Colonic mucosa (tissue), 4 donors: ENCODE results near the gene GSTA2. TPM values are rescaled to one million over a fixed set of nuclear protein-coding genes. Genes with fewer than 3 reads are reported as not detected.

Experiments
- DNase-seq: peaks from one replicate; pipeline ENCODE4 v3.0.0-alpha.2; 2020
- H3K27ac ChIP-seq: fragments of 200-600 bp; one replicate; pipeline ENCODE4 v1.8.0; 2021
- H3K27me3 ChIP-seq: fragments of 200-600 bp; one replicate; pipeline ENCODE4 v1.8.0; 2021
- H3K36me3 ChIP-seq: fragments of 200-600 bp; one replicate; pipeline ENCODE4 v1.8.0; 2021
- H3K4me1 ChIP-seq: fragments of 200-600 bp; one replicate; pipeline ENCODE4 v1.8.0; 2021; ENCODE audit warnings: mild to moderate bottlenecking
- H3K4me3 ChIP-seq: fragments of 200-600 bp; one replicate; pipeline ENCODE4 v1.8.0; 2021
- H3K9ac ChIP-seq, 2 donors: one replicate each; pipeline ENCODE4 v1.7.0; 2013; ENCODE audit warnings: control low read depth in 2 of 2, low read depth in 2 of 2, low read length in 2 of 2
- H3K9me3 ChIP-seq: fragments of 200-600 bp; one replicate; pipeline ENCODE4 v1.8.0; 2021
- intact Hi-C: fragments of 100-400 bp; cut with DNase I; formaldehyde crosslinking; loops from one replicate; pipeline ENCODE4 v1.14.1; 2022
- total RNA-seq, 2 donors: library from RNA; stranded (reverse); fragmentation: NEBNext Ultra II Directional in 1 of 2; extraction: Animal tissue kit (Norgen Biotek cat#: 25700) in 1 of 2; gene quantifications; one replicate each; pipeline ENCODE4 v1.2.1, GENCODE V29; 2021
- TF ChIP-seq, protein P1 (sequence below): fragments of 200-600 bp; IDR thresholded peaks from one replicate; pipeline ENCODE4 v1.8.0; 2022; ENCODE audit warnings: antibody characterized with exemption, mild to moderate bottlenecking
- donor health status: healthy.
- donor health status: DM: no; HTN: no; CAD: no.
- donor health status: DM: no; HTN: no; CAD: no.

Gene GSTA2
- total RNA-seq, 2 donors from 2014 or later = 0.22 to 0.35 TPM

DNA sequence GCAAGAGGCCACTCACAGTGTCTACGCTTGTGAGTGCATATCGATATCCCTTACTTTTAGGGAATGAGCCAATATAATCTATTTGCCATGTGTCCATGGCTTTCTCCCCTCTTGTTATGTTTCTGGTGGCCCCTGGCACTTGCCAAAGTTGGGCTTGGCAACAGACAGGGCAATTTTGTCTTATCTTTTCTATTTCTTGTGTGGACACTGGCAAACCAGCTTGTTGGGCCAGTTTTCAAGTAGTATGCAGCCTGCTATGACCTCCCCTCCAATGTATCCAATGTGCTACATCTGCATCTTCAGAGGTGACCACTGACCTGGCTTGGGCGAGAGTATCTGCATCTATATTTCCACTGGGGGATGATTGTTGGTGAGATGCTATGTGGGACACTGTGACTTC lies 29.2 kb downstream of the GSTA2 start:
- H3K4me3 ChIP-seq = no peak overlapping the region
- H3K9ac ChIP-seq = no peak overlapping the region
- TF ChIP-seq, protein P1, sequence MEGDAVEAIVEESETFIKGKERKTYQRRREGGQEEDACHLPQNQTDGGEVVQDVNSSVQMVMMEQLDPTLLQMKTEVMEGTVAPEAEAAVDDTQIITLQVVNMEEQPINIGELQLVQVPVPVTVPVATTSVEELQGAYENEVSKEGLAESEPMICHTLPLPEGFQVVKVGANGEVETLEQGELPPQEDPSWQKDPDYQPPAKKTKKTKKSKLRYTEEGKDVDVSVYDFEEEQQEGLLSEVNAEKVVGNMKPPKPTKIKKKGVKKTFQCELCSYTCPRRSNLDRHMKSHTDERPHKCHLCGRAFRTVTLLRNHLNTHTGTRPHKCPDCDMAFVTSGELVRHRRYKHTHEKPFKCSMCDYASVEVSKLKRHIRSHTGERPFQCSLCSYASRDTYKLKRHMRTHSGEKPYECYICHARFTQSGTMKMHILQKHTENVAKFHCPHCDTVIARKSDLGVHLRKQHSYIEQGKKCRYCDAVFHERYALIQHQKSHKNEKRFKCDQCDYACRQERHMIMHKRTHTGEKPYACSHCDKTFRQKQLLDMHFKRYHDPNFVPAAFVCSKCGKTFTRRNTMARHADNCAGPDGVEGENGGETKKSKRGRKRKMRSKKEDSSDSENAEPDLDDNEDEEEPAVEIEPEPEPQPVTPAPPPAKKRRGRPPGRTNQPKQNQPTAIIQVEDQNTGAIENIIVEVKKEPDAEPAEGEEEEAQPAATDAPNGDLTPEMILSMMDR = no peak
- no peak overlapping the region for H3K27ac ChIP-seq
- H3K4me1 ChIP-seq = no peaks in the 10 kb centered on the region
- no peaks in the 10 kb centered on the region for H3K27me3 ChIP-seq
- intact Hi-C loops = no loop called here
- H3K9me3 ChIP-seq = no peaks in the 10 kb centered on the region
- no peaks in the 10 kb centered on the region for H3K36me3 ChIP-seq
- no peak for DNase-seq

DNA sequence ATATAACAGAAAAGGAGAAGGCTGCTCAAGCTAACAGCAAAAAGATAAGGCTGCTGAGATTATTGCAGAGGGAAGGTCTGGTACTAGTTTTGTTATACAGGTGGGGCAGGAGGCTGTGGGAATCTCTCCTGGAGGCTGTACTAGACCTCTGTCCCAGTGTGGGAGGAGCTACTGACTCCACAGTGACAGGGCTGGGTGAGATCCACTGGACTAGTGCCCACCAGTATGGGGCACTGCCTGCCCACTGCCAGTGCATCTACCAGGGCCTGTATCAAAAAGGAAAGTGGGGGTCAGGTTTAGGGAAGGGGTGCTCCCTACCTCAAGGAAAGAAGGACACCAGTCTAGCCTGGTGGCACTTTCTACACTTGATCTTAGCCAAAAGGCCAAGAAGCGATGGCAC lies 30.1 kb downstream of the GSTA2 start:
- no peak for DNase-seq
- Histone ChIP-seq H3K36me3 (no peaks in the 10 kb centered on the region), H3K4me1 (no peaks in the 10 kb centered on the region), H3K9me3 (no peaks in the 10 kb centered on the region), H3K9ac (no peak overlapping the region), H3K4me3 (no peak overlapping the region), H3K27me3 (no peaks in the 10 kb centered on the region), H3K27ac (no peak overlapping the region)
- TF ChIP-seq, protein P1 = no peak
- intact Hi-C loops = no loop called here

DNA sequence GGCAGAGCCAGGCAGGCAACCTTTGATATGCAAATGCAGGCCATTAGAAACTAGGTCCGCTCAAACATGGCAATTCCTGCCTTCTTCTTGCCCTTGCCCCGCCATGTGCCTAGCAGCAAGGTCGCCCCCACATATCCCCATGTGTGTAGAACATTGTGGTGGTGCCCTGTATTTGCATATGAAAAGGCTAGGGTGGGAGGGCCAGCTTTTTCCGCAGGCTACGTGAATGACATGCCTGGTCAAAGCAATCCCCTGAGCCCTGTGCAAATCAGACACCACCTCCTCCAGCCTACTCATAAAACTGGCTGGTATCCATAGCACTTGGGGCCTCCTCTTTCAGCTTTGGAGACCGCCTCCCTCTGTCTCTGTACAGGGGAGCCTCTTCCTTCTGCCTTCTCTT lies 31.6 kb downstream of the GSTA2 start:
- no peak for DNase-seq
- intact Hi-C loops = no loop called here
- H3K36me3 ChIP-seq = no peaks in the 10 kb centered on the region
- no peaks in the 10 kb centered on the region for H3K27me3 ChIP-seq
- no peak overlapping the region for H3K4me3 ChIP-seq
- H3K4me1 ChIP-seq = no peaks in the 10 kb centered on the region
- H3K27ac ChIP-seq = no peak overlapping the region
- no peaks in the 10 kb centered on the region for H3K9me3 ChIP-seq
- H3K9ac ChIP-seq = no peak overlapping the region
- TF ChIP-seq, protein P1 = no peak

GRCh38 chr6:52729576-52729975 lies 33.7 kb downstream of the GSTA2 start:
- Histone ChIP-seq H3K27me3 (no peaks in the 10 kb centered on the region), H3K36me3 (no peaks in the 10 kb centered on the region), H3K4me1 (no peaks in the 10 kb centered on the region), H3K9me3 (no peaks in the 10 kb centered on the region), H3K4me3 (no peak overlapping the region), H3K27ac (no peak overlapping the region), H3K9ac (no peak overlapping the region)
- intact Hi-C loops = no loop called here
- TF ChIP-seq, protein P1 = no peak
- no peak for DNase-seq

- TF ChIP-seq, protein P1 = no peak
- intact Hi-C loops = no loop called here
- Histone ChIP-seq H3K4me3 (no peak overlapping the region), H3K27ac (no peak overlapping the region), H3K4me1 (no peaks in the 10 kb centered on the region), H3K9me3 (no peaks in the 10 kb centered on the region), H3K27me3 (no peaks in the 10 kb centered on the region), H3K9ac (no peak overlapping the region), H3K36me3 (no peaks in the 10 kb centered on the region)
- no peak for DNase-seq
These were observed 34.9 kb downstream of the GSTA2 start for GRCh38 chr6:52728394-52728793.

- H3K36me3 ChIP-seq = no peaks in the 10 kb centered on the region
- H3K4me1 ChIP-seq = no peaks in the 10 kb centered on the region
- intact Hi-C loops = no loop called here
- no peak overlapping the region for H3K27ac ChIP-seq
- no peak overlapping the region for H3K9ac ChIP-seq
- TF ChIP-seq, protein P1 = no peak
- no peak overlapping the region for H3K4me3 ChIP-seq
- no peak for DNase-seq
- no peaks in the 10 kb centered on the region for H3K9me3 ChIP-seq
- H3K27me3 ChIP-seq = no peaks in the 10 kb centered on the region
These were observed 35.4 kb downstream of the GSTA2 start for GRCh38 chr6:52727908-52728307.
